ENCODE results near the gene GEMIN4.
"Not testable (repeated sequence)": the region's sequence is repeated elsewhere in the genome, so short reads cannot be mapped to it uniquely, and the experiment has no call there.

Gene GEMIN4

GRCh38 chr17:725084-725483 lies 27.0 kb downstream of the GEMIN4 start:
- no peaks in the 10 kb centered on the region for H3K4me1 ChIP-seq
- in situ Hi-C loops (cut with MboI; ENCODE audit: low sequenced_read_pairs), result no loop called here
- no peaks in the 10 kb centered on the region for H3K9me3 ChIP-seq
- DNase-seq (ENCODE audit: low spot score in 2 of 2), result no peak
- H3K4me3 ChIP-seq, result no peak overlapping the region
- no peaks in the 10 kb centered on the region for H3K27me3 ChIP-seq (ENCODE audit: low read depth)
- no peaks in the 10 kb centered on the region for H3K36me3 ChIP-seq (replicated peaks)

GRCh38 chr17:721540-721937 lies 30.5 kb downstream of the GEMIN4 start:
- in situ Hi-C loops (cut with MboI; ENCODE audit: low sequenced_read_pairs), result no loop called here
- H3K27me3 ChIP-seq (ENCODE audit: low read depth), result no peaks in the 10 kb centered on the region
- H3K4me1 ChIP-seq, result no peaks in the 10 kb centered on the region; the same call in 1 of the 2 replicates
- no peaks in the 10 kb centered on the region for H3K9me3 ChIP-seq
- no peaks in the 10 kb centered on the region for H3K36me3 ChIP-seq (replicated peaks)
- DNase-seq (ENCODE audit: low spot score in 2 of 2), result no peak
- no peak overlapping the region for H3K4me3 ChIP-seq

DNA sequence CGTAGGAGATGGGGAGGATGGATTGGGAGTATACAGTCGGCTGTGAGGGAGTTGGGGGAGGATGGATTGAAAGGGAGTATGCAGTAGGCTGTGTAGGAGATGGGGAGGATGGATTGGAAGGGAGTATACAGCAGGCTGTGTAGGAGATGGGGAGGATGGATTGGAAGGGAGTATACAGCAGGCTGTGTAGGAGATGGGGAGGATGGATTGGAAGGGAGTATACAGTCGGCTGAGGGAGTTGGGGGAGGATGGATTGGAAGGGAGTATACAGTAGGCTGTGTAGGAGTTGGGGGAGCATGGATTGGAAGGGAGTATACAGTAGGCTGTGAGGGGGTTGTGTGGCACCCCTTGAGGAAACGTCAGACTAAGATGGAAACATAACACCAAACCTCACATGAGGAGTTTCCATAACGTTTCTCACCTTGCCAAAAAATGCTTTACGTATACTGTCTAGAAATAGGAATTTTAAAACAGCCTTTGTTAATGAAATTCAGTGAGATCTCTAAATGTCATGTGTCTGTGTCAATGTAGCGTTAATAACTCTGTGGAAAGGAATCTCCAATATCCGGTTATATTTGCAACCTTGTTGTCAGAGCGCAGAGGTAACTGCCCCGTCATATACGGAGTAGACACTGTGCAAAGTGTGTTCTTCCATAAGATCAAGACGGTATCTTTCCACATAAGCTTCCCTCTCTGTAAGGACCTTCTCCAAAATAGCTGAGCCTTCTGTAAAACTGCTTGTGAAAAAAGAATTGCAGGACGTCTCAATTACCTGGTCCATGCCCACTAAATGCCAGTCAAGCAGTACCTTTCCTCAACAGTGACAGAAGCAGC lies 31.1 kb downstream of the GEMIN4 start:
- no peak overlapping the region for H3K4me3 ChIP-seq
- no peaks in the 10 kb centered on the region for H3K9me3 ChIP-seq
- no peak for DNase-seq (ENCODE audit: low spot score in 2 of 2)
- in situ Hi-C loops (cut with MboI; ENCODE audit: low sequenced_read_pairs), result no loop called here
- H3K27me3 ChIP-seq (ENCODE audit: low read depth), result no peaks in the 10 kb centered on the region
- no peaks in the 10 kb centered on the region for H3K36me3 ChIP-seq (replicated peaks)
- H3K4me1 ChIP-seq, result no peaks in the 10 kb centered on the region; the same call in 1 of the 2 replicates

DNA sequence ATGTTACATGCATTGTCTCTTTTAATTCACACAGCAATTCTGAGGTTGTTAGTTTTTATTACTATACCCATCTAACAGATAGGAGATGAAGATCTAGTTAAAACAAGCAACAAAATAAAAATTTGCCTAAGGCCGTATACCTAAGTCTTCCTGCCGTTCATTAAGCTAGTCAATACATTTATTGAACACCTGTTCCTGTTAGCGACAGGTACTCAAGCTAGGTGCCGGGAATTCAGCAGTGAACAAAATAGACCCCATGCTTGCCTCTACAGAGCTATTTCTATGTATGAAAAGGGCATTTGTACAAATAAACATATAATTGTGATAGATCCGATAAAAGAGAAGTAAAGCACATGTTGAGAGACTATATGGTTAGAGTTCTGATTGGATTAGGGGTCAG lies 34.0 kb downstream of the GEMIN4 start:
- DNase-seq (ENCODE audit: low spot score in 2 of 2), result no peak
- Histone ChIP-seq H3K4me1 (peaks cover 2% of the 10 kb centered on the region), H3K36me3 (replicated peaks) (no peaks in the 10 kb centered on the region), H3K4me3 (no peak overlapping the region), H3K9me3 (no peaks in the 10 kb centered on the region), H3K27me3 (ENCODE audit: low read depth) (no peaks in the 10 kb centered on the region)
- in situ Hi-C loops (cut with MboI; ENCODE audit: low sequenced_read_pairs), result no loop called here

GRCh38 chr17:708132-708531 lies 43.9 kb downstream of the GEMIN4 start:
- peaks cover 20% of the 10 kb centered on the region for H3K36me3 ChIP-seq (replicated peaks)
- in situ Hi-C loops (cut with MboI; ENCODE audit: low sequenced_read_pairs), result no loop called here
- no peak for DNase-seq (ENCODE audit: low spot score in 2 of 2)

GRCh38 chr17:705863-706262 lies 46.2 kb downstream of the GEMIN4 start:
- no peaks in the 10 kb centered on the region for H3K27me3 ChIP-seq (ENCODE audit: low read depth)
- no peak for DNase-seq (ENCODE audit: low spot score in 2 of 2)
- in situ Hi-C loops (cut with MboI; ENCODE audit: low sequenced_read_pairs), result no loop called here
- no peaks in the 10 kb centered on the region for H3K4me1 ChIP-seq
- H3K36me3 ChIP-seq (replicated peaks), result peaks cover 20% of the 10 kb centered on the region
- H3K4me3 ChIP-seq, result no peak overlapping the region
- no peaks in the 10 kb centered on the region for H3K9me3 ChIP-seq

More at GRCh38 chr17:708132-708531, 43.9 kb downstream of the GEMIN4 start:
- no peaks in the 10 kb centered on the region for H3K9me3 ChIP-seq
- no peak overlapping the region for H3K4me3 ChIP-seq
- no peaks in the 10 kb centered on the region for H3K27me3 ChIP-seq (ENCODE audit: low read depth)
- H3K4me1 ChIP-seq, result no peaks in the 10 kb centered on the region; the same call in 1 of the 2 replicates

DNA sequence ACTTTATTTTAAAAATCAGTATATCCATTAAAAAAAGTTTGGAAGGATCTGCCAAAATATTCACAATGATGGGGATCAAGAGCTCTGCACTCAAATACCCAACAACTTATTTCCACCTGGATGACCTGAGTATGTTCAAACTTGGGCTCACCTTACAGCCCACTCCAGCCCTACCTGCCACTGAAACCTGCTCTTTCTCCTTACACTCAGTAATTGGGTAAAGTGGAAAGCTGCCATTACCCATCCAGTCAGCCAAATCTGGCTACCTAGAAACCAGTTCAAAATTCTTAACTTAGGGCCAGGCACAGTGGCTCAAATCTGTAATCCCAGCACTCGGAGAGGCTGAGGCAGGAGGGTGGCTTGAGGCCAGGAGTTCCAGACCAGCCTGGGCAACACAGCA lies 47.1 kb downstream of the GEMIN4 start:
- DNase-seq (ENCODE audit: low spot score in 2 of 2), result no peak
- Histone ChIP-seq H3K4me1 (no peaks in the 10 kb centered on the region), H3K4me3 (no peak overlapping the region), H3K9me3 (no peaks in the 10 kb centered on the region), H3K27me3 (ENCODE audit: low read depth) (no peaks in the 10 kb centered on the region), H3K36me3 (replicated peaks) (peaks cover 20% of the 10 kb centered on the region)
- in situ Hi-C loops (cut with MboI; ENCODE audit: low sequenced_read_pairs), result no loop called here

GRCh38 chr17:704111-704864 lies 47.8 kb downstream of the GEMIN4 start:
- Histone ChIP-seq H3K27me3 (ENCODE audit: low read depth) (no peaks in the 10 kb centered on the region), H3K4me1 (no peaks in the 10 kb centered on the region), H3K4me3 (no peak overlapping the region), H3K9me3 (no peaks in the 10 kb centered on the region), H3K36me3 (replicated peaks) (peaks cover 14% of the 10 kb centered on the region)
- DNase-seq (ENCODE audit: low spot score in 2 of 2), result no peak
- in situ Hi-C loops (cut with MboI; ENCODE audit: low sequenced_read_pairs), result no loop called here

GRCh38 chr17:703081-703875 lies 48.8 kb downstream of the GEMIN4 start:
- Histone ChIP-seq H3K36me3 (replicated peaks) (peaks cover 4% of the 10 kb centered on the region), H3K9me3 (no peaks in the 10 kb centered on the region), H3K4me3 (no peak overlapping the region), H3K27me3 (ENCODE audit: low read depth) (no peaks in the 10 kb centered on the region), H3K4me1 (no peaks in the 10 kb centered on the region)
- in situ Hi-C loops (cut with MboI; ENCODE audit: low sequenced_read_pairs), result no loop called here
- DNase-seq (ENCODE audit: low spot score in 2 of 2), result no peak

DNA sequence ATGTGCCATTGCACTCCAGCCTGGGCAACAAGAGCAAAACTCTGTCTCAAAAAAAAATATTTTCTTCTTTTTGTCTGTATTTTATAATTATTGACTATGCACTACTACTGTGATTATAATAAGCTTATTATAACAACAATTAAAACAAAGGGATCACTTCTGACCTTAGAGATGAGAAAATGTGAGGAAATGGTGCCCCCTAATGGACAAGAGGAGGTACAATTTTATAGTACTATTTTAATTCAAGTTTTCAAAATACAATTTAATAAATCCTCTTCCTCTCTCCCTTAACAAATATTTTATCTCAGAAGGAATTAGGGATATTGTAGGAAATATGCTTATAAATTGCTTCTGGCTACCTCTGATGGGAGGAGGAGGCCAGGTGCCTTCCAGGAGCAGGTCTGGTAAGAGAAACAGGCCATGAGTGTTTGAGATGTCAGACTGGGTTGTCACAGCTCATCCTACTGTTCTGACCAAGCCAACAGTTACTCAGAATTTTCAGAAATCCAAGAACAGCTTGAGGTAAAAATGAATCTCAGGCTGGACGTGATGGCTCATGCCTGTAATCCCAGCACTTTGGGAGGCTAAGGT lies 51.5 kb downstream of the GEMIN4 start:
- Histone ChIP-seq H3K4me3 (no peak overlapping the region), H3K27me3 (ENCODE audit: low read depth) (no peaks in the 10 kb centered on the region), H3K9me3 (no peaks in the 10 kb centered on the region), H3K36me3 (replicated peaks) (peaks cover 7% of the 10 kb centered on the region), H3K4me1 (no peaks in the 10 kb centered on the region)
- in situ Hi-C loops (cut with MboI; ENCODE audit: low sequenced_read_pairs), result no loop called here
- DNase-seq (ENCODE audit: low spot score in 2 of 2), result peak in 1 of 2 experiments; percentile 48

DNA sequence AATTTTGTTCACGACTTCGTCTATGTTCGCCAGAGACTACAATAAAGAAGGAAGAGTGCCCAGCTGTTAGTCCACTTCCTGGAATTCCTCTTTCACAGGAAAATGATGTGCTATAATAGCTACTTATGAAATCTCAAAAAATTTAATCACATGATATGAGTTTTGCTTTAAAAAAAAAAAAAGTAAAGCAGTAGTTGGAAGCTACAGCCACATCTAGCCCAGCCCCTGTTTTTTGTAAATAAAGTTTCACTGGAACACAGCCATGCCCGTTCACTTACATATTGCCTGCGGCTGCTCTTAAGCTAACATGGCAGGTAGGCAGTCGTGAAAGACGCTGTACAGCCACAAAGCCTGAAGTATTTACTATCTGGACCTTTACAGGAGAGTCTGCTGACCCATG lies 52.7 kb downstream of the GEMIN4 start:
- in situ Hi-C loops (cut with MboI; ENCODE audit: low sequenced_read_pairs), result no loop called here
- Histone ChIP-seq H3K4me1 (no peaks in the 10 kb centered on the region), H3K36me3 (replicated peaks) (peaks cover 17% of the 10 kb centered on the region), H3K4me3 (no peak overlapping the region), H3K9me3 (no peaks in the 10 kb centered on the region), H3K27me3 (ENCODE audit: low read depth) (no peaks in the 10 kb centered on the region)
- DNase-seq (ENCODE audit: low spot score in 2 of 2), result no peak

- H3K4me1 ChIP-seq; H3K4me3 ChIP-seq; H3K9me3 ChIP-seq; in situ Hi-C loops (cut with MboI; ENCODE audit: low sequenced_read_pairs); H3K27me3 ChIP-seq (ENCODE audit: low read depth); DNase-seq (ENCODE audit: low spot score in 2 of 2): not testable (repeated sequence)
- peaks cover 24% of the 10 kb centered on the region for H3K36me3 ChIP-seq (replicated peaks)
Measured at GRCh38 chr17:698096-698495, 54.0 kb downstream of the GEMIN4 start.

- H3K4me1 ChIP-seq, result no peaks in the 10 kb centered on the region
- H3K9me3 ChIP-seq, result no peaks in the 10 kb centered on the region
- H3K4me3 ChIP-seq, result no peak overlapping the region
- H3K36me3 ChIP-seq (replicated peaks), result peaks cover 24% of the 10 kb centered on the region
- H3K27me3 ChIP-seq (ENCODE audit: low read depth), result no peaks in the 10 kb centered on the region
- in situ Hi-C loops (cut with MboI; ENCODE audit: low sequenced_read_pairs), result no loop called here
- no peak for DNase-seq (ENCODE audit: low spot score in 2 of 2)
Measured at GRCh38 chr17:697682-698081, 54.4 kb downstream of the GEMIN4 start.

All from HAP-1 (cell line).